Ovary (tissue), 3 donors: ENCODE results near the gene ENOX1.

Source experiments
- CTCF ChIP-seq, 3 donors: fragments of 450-650 bp in 2 of 3; fragments of 200-600 bp in 1 of 3; IDR thresholded peaks; one replicate each; pipeline versions ENCODE4 v1.5.1 to v1.8.0; 2016 to 2022; ENCODE audit warnings: antibody characterized with exemption in 3 of 3, mild to moderate bottlenecking in 1 of 3
- EP300 ChIP-seq: sonication (generic); formaldehyde crosslinking; IDR thresholded peaks from one replicate; pipeline ENCODE4 v1.6.1; 2017; ENCODE audit warnings: antibody characterized with exemption
- POLR2A ChIP-seq: fragments of 450-650 bp; IDR thresholded peaks from one replicate; pipeline ENCODE4 v1.6.1; 2017; ENCODE audit warnings: antibody characterized with exemption, mild to moderate bottlenecking, moderate library complexity
- donor health status: DM: no; HTN: no; CAD: no.

- no peak for TF ChIP-seq CTCF (IDR thresholded peaks at IDR 0.05)
- no peak for TF ChIP-seq EP300
- no peak for TF ChIP-seq POLR2A
These were observed 446.8 kb downstream of the ENOX1 start for GRCh38 chr13:43339805-43340550.
